SK-N-SH (cell line): Measurements from ENCODE around the gene STAG3. TPM values are rescaled to one million over a fixed set of nuclear protein-coding genes. Genes with fewer than 3 reads are reported as not detected.
"Not testable (repeated sequence)": the region's sequence is repeated elsewhere in the genome, so short reads cannot be mapped to it uniquely, and the experiment has no call there.

Experiments
- CTCF ChIA-PET: fragments of 300-600, 350-600 bp; formaldehyde crosslinking; extraction: SDS; loops from one replicate; lab custom pipeline; 2021; lab: Yijun Ruan, JAX
- POLR2A ChIA-PET: fragments of 350-600 bp; sonication (Branson Sonifier 250); formaldehyde crosslinking; extraction: SDS; loops from one replicate; lab custom pipeline; 2020; ENCODE audit warnings: antibody characterized with exemption, inconsistent platforms; lab: Yijun Ruan, JAX
- DNase-seq: peaks from one replicate; pipeline ENCODE4 v3.0.0; 2012
- H2AFZ ChIP-seq: fragments of 200-600 bp; sonication (generic); 2 replicates; pipeline ENCODE4 v1.8.1; 2016; ENCODE audit warnings: antibody characterized with exemption, mild to moderate bottlenecking, low read depth
- H3F3A ChIP-seq: fragments of 200-600 bp; sonication (generic); replicated peaks from 2 replicates; pipeline ENCODE3; 2016; ENCODE audit warnings: antibody characterized with exemption, mild to moderate bottlenecking; ENCODE audit not compliant: insufficient read depth
- H3K27ac ChIP-seq, 2 experiments: fragments of 200-500 bp in 1 of 2; fragments of 200-600 bp in 1 of 2; sonication (Bioruptor generic) in 1 of 2; sonication (generic), shearing (Covaris generic) in 1 of 2; 2 replicates each; pipeline versions ENCODE4 v1.5.1 to v1.6.1; 2014 to 2016; ENCODE audit warnings: low read depth in 2 of 2, inconsistent platforms in 1 of 2, low read length in 1 of 2, mild to moderate bottlenecking in 1 of 2, mixed read lengths in 1 of 2
- H3K27me3 ChIP-seq: fragments of 200-600 bp; sonication (generic), shearing (Covaris generic); 2 replicates; pipeline ENCODE4 v1.6.1; 2016; ENCODE audit warnings: mixed run types; ENCODE audit not compliant: insufficient read depth
- H3K36me3 ChIP-seq, 2 experiments: fragments of 200-500 bp in 1 of 2; fragments of 200-600 bp in 1 of 2; sonication (Bioruptor generic) in 1 of 2; sonication (generic) in 1 of 2; replicated peaks in 1 of 2; 2 replicates each; pipeline versions ENCODE3 to v1.5.1; 2014 to 2016; ENCODE audit warnings: low read length in 1 of 2, mild to moderate bottlenecking in 1 of 2; ENCODE audit not compliant: insufficient read depth in 2 of 2, control insufficient read depth in 1 of 2
- H3K4me1 ChIP-seq, 2 experiments: fragments of 200-500 bp in 1 of 2; fragments of 200-600 bp in 1 of 2; sonication (Bioruptor generic) in 1 of 2; sonication (generic), shearing (Covaris generic) in 1 of 2; 2 replicates each; pipeline versions ENCODE4 v1.5.1 to v1.6.1; 2014 to 2016; ENCODE audit warnings: low read depth in 1 of 2, low read length in 1 of 2, mixed run types in 1 of 2; ENCODE audit not compliant: insufficient read depth in 2 of 2, control insufficient read depth in 1 of 2
- H3K4me2 ChIP-seq: fragments of 200-600 bp; sonication (generic), shearing (Covaris generic); 2 replicates; pipeline ENCODE4 v1.6.1; 2017; ENCODE audit warnings: mixed run types
- H3K4me3 ChIP-seq, 2 experiments: fragments of 200-500 bp in 1 of 2; fragments of 200-600 bp in 1 of 2; sonication (Bioruptor generic) in 1 of 2; sonication (generic), shearing (Covaris generic) in 1 of 2; 2 replicates each; pipeline versions ENCODE4 v1.5.1 to v1.8.1; 2014 to 2016; ENCODE audit warnings: low read depth in 2 of 2, inconsistent platforms in 1 of 2, low read length in 1 of 2, mild to moderate bottlenecking in 1 of 2, mixed read lengths in 1 of 2, moderate library complexity in 1 of 2
- H3K79me2 ChIP-seq: fragments of 200-600 bp; sonication (generic); 2 replicates; pipeline ENCODE4 v1.8.1; 2017; ENCODE audit warnings: mild to moderate bottlenecking; ENCODE audit not compliant: insufficient read depth
- H3K9ac ChIP-seq: fragments of 200-600 bp; sonication (generic); 2 replicates; pipeline ENCODE4 v1.6.1; 2017; ENCODE audit warnings: mixed run types
- H3K9me2 ChIP-seq: fragments of 200-600 bp; sonication (generic); 2 replicates; pipeline ENCODE4 v1.6.1; 2017; ENCODE audit warnings: mixed run types
- H3K9me3 ChIP-seq: fragments of 200-600 bp; sonication (generic); 2 replicates; pipeline ENCODE4 v1.6.1; 2017; ENCODE audit warnings: mixed run types, mild to moderate bottlenecking, moderate library complexity
- H4K20me1 ChIP-seq: fragments of 200-600 bp; sonication (generic); 2 replicates; pipeline ENCODE4 v1.6.1; 2017; ENCODE audit warnings: mild to moderate bottlenecking, mixed run types; ENCODE audit not compliant: insufficient read depth
- CHD2 ChIP-seq: fragments of 150-350 bp; IDR thresholded peaks from 2 replicates; pipeline ENCODE4 v1.6.1; 2018; ENCODE audit warnings: low read length; ENCODE audit not compliant: partially characterized antibody
- ELF1 ChIP-seq: IDR thresholded peaks from 2 replicates; pipeline ENCODE4 v1.4.0; 2012
- EZH2phosphoT487 ChIP-seq: fragments of 200-600 bp; sonication (generic); IDR thresholded peaks from 2 replicates; pipeline ENCODE4 v1.6.1; 2017; ENCODE audit warnings: low read depth, mixed run types, mild to moderate bottlenecking, antibody characterized with exemption, moderate library complexity, borderline replicate concordance
- FOSL2 ChIP-seq: IDR thresholded peaks from 2 replicates; pipeline ENCODE4 v1.4.0; 2012; ENCODE audit warnings: low read depth, mild to moderate bottlenecking, moderate library complexity, borderline replicate concordance
- GATA2 ChIP-seq: sonication (generic); formaldehyde crosslinking; IDR thresholded peaks from 2 replicates; pipeline ENCODE4 v1.5.0; 2020; ENCODE audit warnings: mild to moderate bottlenecking, missing genetic modification reagents
- JUND ChIP-seq: IDR thresholded peaks from 2 replicates; pipeline ENCODE4 v1.4.0; 2012
- NFIC ChIP-seq: IDR thresholded peaks from 2 replicates; pipeline ENCODE4 v1.4.0; 2012; ENCODE audit warnings: borderline replicate concordance
- NRF1 ChIP-seq: IDR thresholded peaks from 2 replicates; pipeline ENCODE4 v1.6.1; 2012; ENCODE audit warnings: low read depth, mild to moderate bottlenecking, low read length
- POLR2AphosphoS5 ChIP-seq: IDR thresholded peaks from 2 replicates; pipeline ENCODE4 v1.6.1; 2012; ENCODE audit warnings: low read depth, low read length
- RFX5 ChIP-seq: IDR thresholded peaks from 2 replicates; pipeline ENCODE4 v1.6.1; 2012; ENCODE audit warnings: mild to moderate bottlenecking, improper control_type of control experiment, low read length
- RXRA ChIP-seq: IDR thresholded peaks from 2 replicates; pipeline ENCODE4 v1.4.0; 2012; ENCODE audit warnings: low read depth, mild to moderate bottlenecking, borderline replicate concordance
- SMC3 ChIP-seq: IDR thresholded peaks from 2 replicates; pipeline ENCODE4 v1.6.1; 2012; ENCODE audit warnings: low read depth, low read length, improper control_type of control experiment
- WGBS: methylation state at CpG from one replicate; pipeline ENCODE4 v1.1.6; 2017; ENCODE audit warnings: low lambda C conversion rate; 5-methylcytosine and 5-hydroxymethylcytosine counted together
- polyA plus RNA-seq, 3 experiments: library from polyadenylated mRNA; depleted of rRNA; stranded (reverse); fragments of >200 nt; gene quantifications; 2 replicates each; pipeline ENCODE4 v1.2.3, GENCODE V29; 2012
- TF ChIP-seq, protein P1 (sequence below): IDR thresholded peaks from 2 replicates; pipeline ENCODE4 v1.4.0; 2012; ENCODE audit warnings: low read depth, borderline replicate concordance
- TF ChIP-seq, protein P2 (sequence below): IDR thresholded peaks from 2 replicates; pipeline ENCODE4 v1.6.1; 2012; ENCODE audit warnings: mild to moderate bottlenecking, low read depth, low read length, moderate library complexity
- TF ChIP-seq, protein P3 (sequence below): IDR thresholded peaks from 2 replicates; pipeline ENCODE4 v1.4.0; 2012; ENCODE audit warnings: low read depth

Gene STAG3
- polyA plus RNA-seq, 1 of the 3 experiments (the other 2 are of a cell fraction), result 0.10 TPM

DNA sequence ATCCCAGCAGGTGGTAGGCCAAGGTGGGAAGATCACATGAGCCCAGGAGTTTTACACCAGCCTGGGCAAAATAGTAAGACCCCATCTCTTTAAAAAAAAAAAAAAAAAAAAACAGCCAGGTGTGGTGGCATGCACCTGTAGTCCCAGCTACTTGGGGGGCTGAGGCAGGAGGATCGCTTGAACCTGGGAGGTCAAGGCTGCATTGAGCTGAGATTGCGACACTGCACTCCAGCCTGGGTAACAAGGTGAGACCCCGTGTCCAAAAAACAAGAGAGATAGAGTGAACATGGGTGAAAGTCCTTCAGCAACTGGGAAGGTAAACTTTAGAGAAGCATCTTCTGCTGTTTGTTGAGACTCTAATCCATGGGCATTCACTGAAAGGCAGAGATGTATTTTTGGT lies 35.3 kb upstream of the STAG3 start:
- no peak overlapping the region for H3K27ac ChIP-seq
- no peaks in the 10 kb centered on the region for H3K27me3 ChIP-seq
- no peaks in the 10 kb centered on the region for H3K79me2 ChIP-seq
- CTCF ChIA-PET, result interaction anchor here (1.2 to 5.7 kb wide), 2 partner anchors 12 to 48 kb away, joined by 4 to 77 read pairs; no protein-coding TSS in a partner anchor
- peaks cover 9% of the 10 kb centered on the region for H3F3A ChIP-seq
- 78% methylated on average over 3 of the region's 3 CpGs for WGBS
- no peak overlapping the region for H3K4me2 ChIP-seq
- H3K9me2 ChIP-seq, result no peaks in the 10 kb centered on the region
- H4K20me1 ChIP-seq, result no peaks in the 10 kb centered on the region
- no peaks in the 10 kb centered on the region for H3K4me1 ChIP-seq
- no peak overlapping the region for H3K9ac ChIP-seq
- POLR2A ChIA-PET, result no interaction called here
- TF ChIP-seq RFX5, result no peak
- TF ChIP-seq, protein P1, sequence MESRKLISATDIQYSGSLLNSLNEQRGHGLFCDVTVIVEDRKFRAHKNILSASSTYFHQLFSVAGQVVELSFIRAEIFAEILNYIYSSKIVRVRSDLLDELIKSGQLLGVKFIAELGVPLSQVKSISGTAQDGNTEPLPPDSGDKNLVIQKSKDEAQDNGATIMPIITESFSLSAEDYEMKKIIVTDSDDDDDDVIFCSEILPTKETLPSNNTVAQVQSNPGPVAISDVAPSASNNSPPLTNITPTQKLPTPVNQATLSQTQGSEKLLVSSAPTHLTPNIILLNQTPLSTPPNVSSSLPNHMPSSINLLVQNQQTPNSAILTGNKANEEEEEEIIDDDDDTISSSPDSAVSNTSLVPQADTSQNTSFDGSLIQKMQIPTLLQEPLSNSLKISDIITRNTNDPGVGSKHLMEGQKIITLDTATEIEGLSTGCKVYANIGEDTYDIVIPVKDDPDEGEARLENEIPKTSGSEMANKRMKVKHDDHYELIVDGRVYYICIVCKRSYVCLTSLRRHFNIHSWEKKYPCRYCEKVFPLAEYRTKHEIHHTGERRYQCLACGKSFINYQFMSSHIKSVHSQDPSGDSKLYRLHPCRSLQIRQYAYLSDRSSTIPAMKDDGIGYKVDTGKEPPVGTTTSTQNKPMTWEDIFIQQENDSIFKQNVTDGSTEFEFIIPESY, result no peak
- no peak for TF ChIP-seq FOSL2
- TF ChIP-seq JUND, result no peak
- TF ChIP-seq SMC3, result no peak
- TF ChIP-seq RXRA, result no peak
- no peak for TF ChIP-seq NFIC
- TF ChIP-seq, protein P2, sequence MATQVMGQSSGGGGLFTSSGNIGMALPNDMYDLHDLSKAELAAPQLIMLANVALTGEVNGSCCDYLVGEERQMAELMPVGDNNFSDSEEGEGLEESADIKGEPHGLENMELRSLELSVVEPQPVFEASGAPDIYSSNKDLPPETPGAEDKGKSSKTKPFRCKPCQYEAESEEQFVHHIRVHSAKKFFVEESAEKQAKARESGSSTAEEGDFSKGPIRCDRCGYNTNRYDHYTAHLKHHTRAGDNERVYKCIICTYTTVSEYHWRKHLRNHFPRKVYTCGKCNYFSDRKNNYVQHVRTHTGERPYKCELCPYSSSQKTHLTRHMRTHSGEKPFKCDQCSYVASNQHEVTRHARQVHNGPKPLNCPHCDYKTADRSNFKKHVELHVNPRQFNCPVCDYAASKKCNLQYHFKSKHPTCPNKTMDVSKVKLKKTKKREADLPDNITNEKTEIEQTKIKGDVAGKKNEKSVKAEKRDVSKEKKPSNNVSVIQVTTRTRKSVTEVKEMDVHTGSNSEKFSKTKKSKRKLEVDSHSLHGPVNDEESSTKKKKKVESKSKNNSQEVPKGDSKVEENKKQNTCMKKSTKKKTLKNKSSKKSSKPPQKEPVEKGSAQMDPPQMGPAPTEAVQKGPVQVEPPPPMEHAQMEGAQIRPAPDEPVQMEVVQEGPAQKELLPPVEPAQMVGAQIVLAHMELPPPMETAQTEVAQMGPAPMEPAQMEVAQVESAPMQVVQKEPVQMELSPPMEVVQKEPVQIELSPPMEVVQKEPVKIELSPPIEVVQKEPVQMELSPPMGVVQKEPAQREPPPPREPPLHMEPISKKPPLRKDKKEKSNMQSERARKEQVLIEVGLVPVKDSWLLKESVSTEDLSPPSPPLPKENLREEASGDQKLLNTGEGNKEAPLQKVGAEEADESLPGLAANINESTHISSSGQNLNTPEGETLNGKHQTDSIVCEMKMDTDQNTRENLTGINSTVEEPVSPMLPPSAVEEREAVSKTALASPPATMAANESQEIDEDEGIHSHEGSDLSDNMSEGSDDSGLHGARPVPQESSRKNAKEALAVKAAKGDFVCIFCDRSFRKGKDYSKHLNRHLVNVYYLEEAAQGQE, result no peak
- TF ChIP-seq EZH2phosphoT487, result no peak
- TF ChIP-seq GATA2 (CRISPR knock-in tag), result no peak
- TF ChIP-seq ELF1, result no peak
- no peak for TF ChIP-seq POLR2AphosphoS5
- no peak for TF ChIP-seq NRF1
- TF ChIP-seq CHD2, result no peak
- TF ChIP-seq, protein P3, sequence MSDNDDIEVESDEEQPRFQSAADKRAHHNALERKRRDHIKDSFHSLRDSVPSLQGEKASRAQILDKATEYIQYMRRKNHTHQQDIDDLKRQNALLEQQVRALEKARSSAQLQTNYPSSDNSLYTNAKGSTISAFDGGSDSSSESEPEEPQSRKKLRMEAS, result no peak
- H3K36me3 ChIP-seq, result no peaks in the 10 kb centered on the region
- no peak for DNase-seq
- H3K4me3 ChIP-seq, result no peak overlapping the region
- H3K9me3 ChIP-seq, result no peaks in the 10 kb centered on the region
- no peak overlapping the region for H2AFZ ChIP-seq

DNA sequence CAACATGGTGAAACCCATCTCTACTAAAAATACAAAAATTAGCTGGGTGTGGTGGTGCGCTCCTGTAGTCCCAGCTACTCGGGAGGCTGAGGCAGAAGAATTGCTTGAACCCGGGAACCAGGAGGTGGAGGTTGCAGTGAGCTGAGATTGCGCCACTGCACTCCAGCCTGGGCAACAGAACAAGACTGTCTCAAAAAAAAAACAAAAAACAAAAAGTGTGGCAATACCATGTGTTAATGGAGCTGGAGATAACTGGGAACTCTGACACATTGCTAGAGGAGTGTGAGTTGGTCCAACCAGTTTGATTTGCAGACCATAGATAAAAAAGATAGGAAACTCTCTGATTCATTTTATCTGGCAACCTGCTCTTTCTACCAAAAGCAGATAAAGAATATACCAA lies 31.4 kb upstream of the STAG3 start:
- ChIA-PET CTCF (interaction anchor here (1.1 to 6.5 kb wide), 3 partner anchors 15 to 167 kb away, joined by 3 to 73 read pairs (median 3); partner anchors contain the start of gene GAL3ST4), POLR2A (interaction anchor here (0.7 to 1.1 kb wide), 2 partner anchors 17 to 85 kb away, joined by 3 read pairs; no protein-coding TSS in a partner anchor)
- not testable (repeated sequence) for H3K27me3 ChIP-seq, H3K27ac ChIP-seq, H3K9ac ChIP-seq, H3K9me2 ChIP-seq, H3K4me1 ChIP-seq, H2AFZ ChIP-seq, H3K36me3 ChIP-seq, H3K9me3 ChIP-seq, H4K20me1 ChIP-seq, DNase-seq, H3K4me2 ChIP-seq, H3K4me3 ChIP-seq
- peaks cover 12% of the 10 kb centered on the region for H3F3A ChIP-seq
- peaks cover 26% of the 10 kb centered on the region for H3K79me2 ChIP-seq
- WGBS, result 93% methylated on average over 4 of the region's 4 CpGs
